DND-41 (cell line): ENCODE data around the gene DCUN1D1.
A peak's percentile ranks its signal among the peaks of the same experiment; 100 is the strongest.

ENCODE experiments used
- ATAC-seq: fragments of 200-7000 bp; cut with Tn5 transposase; 3 replicates; pipeline ENCODE4 v1.9.1; 2021; ENCODE audit warnings: low read depth; ENCODE audit not compliant: insufficient read depth
- DNase-seq: peaks from one replicate; pipeline ENCODE4 v3.0.0-alpha.2; 2020
- H2AFZ ChIP-seq: 2 replicates; pipeline ENCODE4 v1.6.0; 2012; ENCODE audit warnings: low read depth, low read length
- H3K27ac ChIP-seq: 2 replicates; pipeline ENCODE4 v1.5.1; 2012; ENCODE audit warnings: low read length, inconsistent platforms
- H3K27me3 ChIP-seq: fragments of 200-600 bp; sonication (generic); 2 replicates; pipeline ENCODE4 v1.6.0; 2012; ENCODE audit warnings: low read length, mild to moderate bottlenecking, inconsistent platforms; ENCODE audit not compliant: insufficient read depth, poor library complexity
- H3K36me3 ChIP-seq: 2 replicates; pipeline ENCODE4 v1.5.1; 2012; ENCODE audit warnings: low read length, inconsistent platforms; ENCODE audit not compliant: insufficient read depth
- H3K4me1 ChIP-seq: 2 replicates; pipeline ENCODE4 v1.5.1; 2012; ENCODE audit warnings: mild to moderate bottlenecking, low read length; ENCODE audit not compliant: insufficient read depth
- H3K4me2 ChIP-seq: 2 replicates; pipeline ENCODE4 v1.6.0; 2012; ENCODE audit warnings: mild to moderate bottlenecking, moderate library complexity, low read length, inconsistent platforms; ENCODE audit not compliant: insufficient read depth
- H3K4me3 ChIP-seq, 2 experiments: fragments of 200-600 bp in 1 of 2; shearing (Covaris generic) in 1 of 2; 2 replicates each; pipeline ENCODE4 v1.5.1; 2012 to 2016; ENCODE audit warnings: inconsistent platforms in 2 of 2, low read length in 2 of 2, mild to moderate bottlenecking in 2 of 2, low read depth in 1 of 2, moderate library complexity in 1 of 2
- H3K79me2 ChIP-seq: 2 replicates; pipeline ENCODE4 v1.6.0; 2012; ENCODE audit warnings: low read length, inconsistent platforms; ENCODE audit not compliant: insufficient read depth
- H3K9ac ChIP-seq: 2 replicates; pipeline ENCODE4 v1.6.0; 2012; ENCODE audit warnings: low read depth, mild to moderate bottlenecking, inconsistent platforms, low read length, moderate library complexity
- H3K9me3 ChIP-seq: 2 replicates; pipeline ENCODE4 v1.5.1; 2012; ENCODE audit warnings: low read length, moderate library complexity, mild to moderate bottlenecking, inconsistent platforms; ENCODE audit not compliant: insufficient read depth, severe bottlenecking
- H4K20me1 ChIP-seq: 2 replicates; pipeline ENCODE4 v1.6.0; 2012; ENCODE audit warnings: low read length; ENCODE audit not compliant: insufficient read depth
- CTCF ChIP-seq: IDR thresholded peaks from 2 replicates; pipeline ENCODE4 v1.5.1; 2012; ENCODE audit warnings: borderline replicate concordance, low read length, moderate library complexity, mild to moderate bottlenecking; ENCODE audit not compliant: poor library complexity, severe bottlenecking; ENCODE audit errors: extremely low read depth
- EZH2 ChIP-seq: IDR thresholded peaks from 3 replicates; pipeline ENCODE4 v1.6.1; 2012; ENCODE audit warnings: borderline replicate concordance, low read depth, mild to moderate bottlenecking, moderate library complexity, low read length, inconsistent platforms; ENCODE audit not compliant: severe bottlenecking

The DCUN1D1 gene

DNA sequence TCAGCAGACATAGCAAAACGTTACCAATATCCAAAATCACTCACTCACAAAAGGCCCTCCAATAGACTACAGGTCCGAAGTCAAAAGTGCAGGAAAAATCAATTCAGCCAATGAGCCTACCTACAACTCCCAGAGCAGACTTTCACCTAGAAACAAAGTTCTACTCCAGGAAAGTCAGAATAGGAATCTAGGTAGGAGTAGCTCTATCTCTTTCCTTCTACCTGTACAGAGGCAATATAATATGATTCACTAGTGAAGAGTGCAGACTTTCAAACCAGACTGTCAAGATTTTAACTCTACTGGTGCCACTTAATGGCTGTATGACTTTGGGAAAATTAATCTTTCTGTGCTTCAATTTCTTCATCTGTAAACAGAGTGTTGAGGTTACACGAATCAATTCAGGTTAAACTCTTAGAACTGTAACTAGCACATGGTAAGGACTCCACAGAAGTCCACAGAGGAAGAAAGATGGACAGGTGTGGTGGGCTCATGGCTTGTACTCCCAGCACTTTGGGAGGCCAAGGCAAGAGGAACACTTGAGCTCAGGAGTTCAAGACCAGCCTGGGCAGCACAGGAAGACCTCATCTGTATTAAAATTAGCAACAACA is 9.4 kb downstream of the DCUN1D1 start:
- Histone ChIP-seq H3K4me1 (peaks cover 37% of the 10 kb centered on the region), H3K27ac (no peak overlapping the region), H3K27me3 (no peaks in the 10 kb centered on the region), H3K79me2 (peaks cover 99% of the 10 kb centered on the region), H3K4me3 (no peak overlapping the region), H3K9me3 (no peaks in the 10 kb centered on the region), H3K9ac (no peak overlapping the region), H4K20me1 (peaks cover 62% of the 10 kb centered on the region), H3K36me3 (peaks cover 2% of the 10 kb centered on the region), H2AFZ (no peak overlapping the region), H3K4me2 (no peak overlapping the region)
- TF ChIP-seq EZH2 = no peak
- no peak for TF ChIP-seq CTCF
- ATAC-seq = no peak
- no peak for DNase-seq

DNA sequence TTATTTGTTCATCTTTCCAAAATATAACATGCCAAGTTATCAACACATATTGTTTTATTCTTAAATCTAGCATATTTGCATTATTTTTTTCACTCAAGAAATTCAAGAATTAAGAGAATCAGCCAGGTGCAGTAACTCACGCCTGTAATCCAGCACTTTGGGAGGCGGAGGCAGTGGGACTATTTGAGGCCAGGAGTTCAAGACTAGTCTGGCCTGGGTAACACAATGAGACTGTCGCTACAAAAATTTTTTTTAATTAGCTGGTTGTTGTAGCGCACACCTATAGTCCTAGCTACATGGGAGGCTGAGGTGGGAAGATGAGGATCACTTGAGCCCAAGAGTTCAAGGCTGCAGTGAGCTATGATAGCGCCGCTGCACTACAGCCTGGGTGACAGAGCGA is 10.5 kb downstream of the DCUN1D1 start:
- DNase-seq (no peak), ATAC-seq (no peak)
- Histone ChIP-seq H4K20me1 (peaks cover 64% of the 10 kb centered on the region), H3K27ac (no peak overlapping the region), H3K9me3 (no peaks in the 10 kb centered on the region), H3K27me3 (no peaks in the 10 kb centered on the region), H3K36me3 (peaks cover 4% of the 10 kb centered on the region), H3K4me3 (no peak overlapping the region), H3K9ac (no peak overlapping the region), H3K4me1 (peaks cover 31% of the 10 kb centered on the region), H2AFZ (no peak overlapping the region), H3K79me2 (peaks cover 99% of the 10 kb centered on the region), H3K4me2 (no peak overlapping the region)
- TF ChIP-seq CTCF = no peak

DNA sequence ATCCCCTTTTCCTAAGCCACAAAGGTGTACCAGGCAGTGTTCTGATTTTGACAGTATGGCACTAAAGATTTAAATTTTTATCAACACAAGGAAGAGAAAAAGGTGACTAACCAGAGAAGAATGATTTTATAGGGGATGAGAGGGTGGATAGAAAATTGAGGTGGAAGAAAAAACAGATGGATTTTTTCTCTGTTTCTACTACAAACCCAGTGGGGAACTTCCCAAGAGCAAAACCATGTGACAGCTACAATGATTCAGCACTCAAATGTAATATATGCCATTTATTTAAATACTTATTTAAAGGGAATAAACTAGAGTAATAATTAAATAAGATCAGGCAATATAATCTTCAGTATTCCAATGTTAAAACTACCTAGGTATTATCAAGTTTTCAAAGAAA is 11.1 kb downstream of the DCUN1D1 start:
- Histone ChIP-seq H3K4me2 (no peak overlapping the region), H3K27ac (0 out of 2 replicates have a peak overlapping the region, but pooled peaks have one; percentile 37), H3K9me3 (no peaks in the 10 kb centered on the region), H3K27me3 (no peaks in the 10 kb centered on the region), H4K20me1 (peaks cover 64% of the 10 kb centered on the region), H3K4me3 (no peak overlapping the region), H2AFZ (no peak overlapping the region), H3K4me1 (peaks cover 31% of the 10 kb centered on the region), H3K36me3 (peaks cover 4% of the 10 kb centered on the region), H3K79me2 (peaks cover 99% of the 10 kb centered on the region), H3K9ac (no peak overlapping the region)
- DNase-seq = no peak
- TF ChIP-seq CTCF (no peak), EZH2 (no peak)
- no peak for ATAC-seq
